A549 (cell line): ENCODE results near the gene ZFYVE28. TPM values are rescaled to one million over a fixed set of nuclear protein-coding genes. Genes with fewer than 3 reads are reported as not detected.

Experiments
- ATAC-seq, 2 experiments: fragments of 200-7000 bp in 1 of 2; fragments of >200 bp in 1 of 2; cut with Nextera tagmentation in 1 of 2; cut with Tn5 transposase in 1 of 2; 3 replicates each; pipeline versions ENCODE4 v1.8.0 to v1.9.1; 2018 to 2020; ENCODE audit warnings: mild to moderate bottlenecking in 1 of 2, moderate library complexity in 1 of 2
- CTCF ChIA-PET: fragments of 300-600 bp; sonication (Branson Sonifier 250); formaldehyde crosslinking; extraction: SDS; loops from one replicate; lab custom pipeline; 2021; ENCODE audit warnings: antibody characterized with exemption, inconsistent platforms; lab: Yijun Ruan, JAX
- POLR2A ChIA-PET: fragments of 350-600 bp; formaldehyde crosslinking; extraction: SDS; loops from one replicate; lab custom pipeline; 2021; ENCODE audit warnings: antibody characterized with exemption, inconsistent platforms; lab: Yijun Ruan, JAX
- DNase-seq, 2 experiments: peaks; one replicate each; pipeline versions ENCODE4 v3.0.0 to v3.0.0-alpha.2; 2011 to 2016; ENCODE audit warnings: low read depth in 1 of 2, low spot score in 1 of 2
- FAIRE-seq: peaks from 2 replicates; lab custom pipeline; 2011; peaks lifted over from hg19 to GRCh38; lab: Jason Lieb, UNC
- H3K27ac ChIP-seq, 2 experiments: fragments of >200 bp; sonication (Bioruptor Twin); formaldehyde crosslinking; 3 replicates each; pipeline ENCODE4 v1.5.1; 2016 to 2017
- H3K4me1 ChIP-seq: fragments of >200 bp; sonication (Bioruptor Twin); formaldehyde crosslinking; 3 replicates; pipeline ENCODE4 v1.6.1; 2016
- H3K4me2 ChIP-seq: fragments of >200 bp; sonication (Bioruptor Twin); formaldehyde crosslinking; 3 replicates; pipeline ENCODE4 v1.6.1; 2016
- H3K4me3 ChIP-seq: fragments of >200 bp; sonication (Bioruptor Twin); formaldehyde crosslinking; 3 replicates; pipeline ENCODE4 v1.5.1; 2016
- H3K9me3 ChIP-seq: fragments of >200 bp; sonication (Bioruptor Twin); formaldehyde crosslinking; 3 replicates; pipeline ENCODE4 v1.6.1; 2016
- BHLHE40 ChIP-seq: IDR thresholded peaks from 2 replicates; pipeline ENCODE4 v1.6.1; 2012; ENCODE audit warnings: low read depth, low read length, inconsistent platforms
- CEBPB ChIP-seq, 2 experiments: fragments of >200 bp in 1 of 2; sonication (Bioruptor Twin) in 1 of 2; formaldehyde crosslinking in 1 of 2; IDR thresholded peaks; 2 replicates each; pipeline ENCODE4 v1.6.1; 2012 to 2016
- CHD4 ChIP-seq: fragments of 200-600 bp; sonication (generic); IDR thresholded peaks from 2 replicates; pipeline ENCODE4 v1.6.1; 2016; ENCODE audit warnings: antibody characterized with exemption, mild to moderate bottlenecking, borderline replicate concordance
- FOSL2 ChIP-seq, 2 experiments: fragments of 450-650 bp in 1 of 2; fragments of >200 bp in 1 of 2; sonication (Bioruptor Twin) in 1 of 2; formaldehyde crosslinking; IDR thresholded peaks; 2 replicates each; pipeline versions ENCODE4 v1.5.0 to v1.6.1; 2016 to 2020; ENCODE audit warnings: mild to moderate bottlenecking in 1 of 2, moderate library complexity in 1 of 2
- GATA3 ChIP-seq: IDR thresholded peaks from 2 replicates; pipeline ENCODE4 v1.6.1; 2012; ENCODE audit warnings: borderline replicate concordance
- HEYL ChIP-seq: fragments of 250-450 bp; sonication (Bioruptor Pico); IDR thresholded peaks from 2 replicates; pipeline ENCODE4 v1.8.0; 2021; ENCODE audit warnings: mild to moderate bottlenecking, moderate library complexity
- HOXA7 ChIP-seq: fragments of 250-450 bp; sonication (Bioruptor Pico); IDR thresholded peaks from 2 replicates; pipeline ENCODE4 v1.5.0; 2020; ENCODE audit warnings: mild to moderate bottlenecking, moderate library complexity
- KDM5A ChIP-seq: fragments of 200-600 bp; sonication (generic); IDR thresholded peaks from 2 replicates; pipeline ENCODE4 v1.6.1; 2016; ENCODE audit warnings: antibody characterized with exemption, mild to moderate bottlenecking
- MAZ ChIP-seq: fragments of 150-350 bp; IDR thresholded peaks from 2 replicates; pipeline ENCODE4 v1.6.1; 2014; ENCODE audit warnings: antibody characterized with exemption, low read depth, low read length, borderline replicate concordance
- MYC ChIP-seq: IDR thresholded peaks from 2 replicates; pipeline ENCODE4 v1.6.1; 2012; ENCODE audit warnings: mild to moderate bottlenecking, inconsistent platforms, low read length, improper control_type of control experiment, borderline replicate concordance
- NFE2L2 ChIP-seq: fragments of 150-350 bp; conservative IDR thresholded peaks from 2 replicates; pipeline ENCODE4 v1.6.1; 2014; ENCODE audit warnings: low read length
- NR3C1 ChIP-seq: fragments of >200 bp; sonication (Bioruptor Twin); formaldehyde crosslinking; IDR thresholded peaks from 3 replicates; pipeline ENCODE4 v1.6.1; 2017
- POLR2A ChIP-seq: IDR thresholded peaks from 2 replicates; pipeline ENCODE4 v1.6.1; 2012; ENCODE audit warnings: mild to moderate bottlenecking, low read length
- POLR2AphosphoS2 ChIP-seq: conservative IDR thresholded peaks from 2 replicates; pipeline ENCODE4 v1.6.1; 2012; ENCODE audit warnings: low read length, improper control_type of control experiment, inconsistent platforms
- TFCP2L1 ChIP-seq: fragments of 250-450 bp; sonication (Bioruptor Pico); IDR thresholded peaks from 2 replicates; pipeline ENCODE4 v1.5.0; 2021; ENCODE audit warnings: mild to moderate bottlenecking
- WGBS: methylation state at CpG from one replicate; pipeline ENCODE4 v1.1.6; 2017; ENCODE audit errors: missing lambda C conversion rate; 5-methylcytosine and 5-hydroxymethylcytosine counted together
- polyA plus RNA-seq, 4 experiments: library from polyadenylated mRNA; depleted of rRNA in 3 of 4; stranded (reverse); fragments of >200 nt; fragmentation: RNase III in 1 of 4; extraction: RNeasy Plus Mini Kit Qiagen cat#74134 plus additional on column Dnase treatment in 1 of 4; gene quantifications; 2 replicates in 3 of 4; 3 replicates in 1 of 4; pipeline ENCODE4 v1.2.3, GENCODE V29; 2011 to 2017
- TF ChIP-seq, protein P1 (sequence below): fragments of 450-650 bp; IDR thresholded peaks from 2 replicates; pipeline ENCODE4 v1.6.1; 2014; ENCODE audit warnings: antibody characterized with exemption
- TF ChIP-seq, protein P2 (sequence below): fragments of >200 bp; sonication (Bioruptor Twin); formaldehyde crosslinking; IDR thresholded peaks from 2 replicates; pipeline ENCODE4 v1.6.1; 2016
- TF ChIP-seq, protein P3 (sequence below): fragments of 200-600 bp; sonication (generic); IDR thresholded peaks from 2 replicates; pipeline ENCODE4 v1.6.1; 2016; ENCODE audit warnings: antibody characterized with exemption, mild to moderate bottlenecking, moderate library complexity
- TF ChIP-seq, protein P4 (sequence below): fragments of >200 bp; sonication (Bioruptor Twin); formaldehyde crosslinking; IDR thresholded peaks from 3 replicates; pipeline ENCODE4 v1.6.1; 2016

ZFYVE28 gene
- polyA plus RNA-seq, 2 of the 4 experiments (the other 2 are of a cell fraction): 2.1 to 2.3 TPM

DNA sequence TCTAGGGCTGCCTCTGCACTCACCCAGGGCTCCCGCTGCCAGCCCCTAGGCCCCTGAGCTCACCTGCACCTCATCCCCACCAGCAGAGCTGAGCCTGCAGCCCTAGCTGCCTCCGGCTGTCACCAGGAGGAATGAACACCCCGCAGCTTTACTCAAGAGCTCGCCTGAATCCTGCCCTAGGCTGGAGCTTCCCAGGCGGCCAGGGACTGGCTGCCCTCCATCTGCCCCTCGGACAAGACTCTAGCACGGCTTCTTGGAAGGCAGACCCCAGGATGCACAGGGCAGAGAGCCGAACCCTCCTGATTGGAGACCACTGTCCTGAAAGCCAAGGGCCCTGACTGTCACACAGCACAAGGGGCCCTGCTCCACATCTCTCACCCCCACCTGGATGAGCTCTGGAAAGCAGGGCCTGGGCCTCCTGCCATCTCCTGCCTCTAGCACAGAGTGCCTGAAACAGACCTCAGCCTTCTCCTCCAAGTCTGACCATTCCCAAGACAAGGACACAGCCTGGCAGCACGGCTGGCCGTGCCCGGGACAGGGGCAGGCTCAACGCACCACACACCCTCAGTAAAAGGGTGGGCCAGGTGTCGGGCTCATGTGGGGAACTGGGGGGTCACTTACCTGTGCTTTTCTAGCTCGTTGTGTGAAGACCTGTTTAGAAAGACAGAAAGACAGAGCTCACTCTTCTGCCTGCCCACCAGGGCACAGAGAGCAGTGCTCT, 160.9 kb downstream of the ZFYVE28 start (continued):
- TF ChIP-seq, protein P1, sequence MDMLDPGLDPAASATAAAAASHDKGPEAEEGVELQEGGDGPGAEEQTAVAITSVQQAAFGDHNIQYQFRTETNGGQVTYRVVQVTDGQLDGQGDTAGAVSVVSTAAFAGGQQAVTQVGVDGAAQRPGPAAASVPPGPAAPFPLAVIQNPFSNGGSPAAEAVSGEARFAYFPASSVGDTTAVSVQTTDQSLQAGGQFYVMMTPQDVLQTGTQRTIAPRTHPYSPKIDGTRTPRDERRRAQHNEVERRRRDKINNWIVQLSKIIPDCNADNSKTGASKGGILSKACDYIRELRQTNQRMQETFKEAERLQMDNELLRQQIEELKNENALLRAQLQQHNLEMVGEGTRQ: no peak
- no peak for TF ChIP-seq FOSL2 (IDR thresholded peaks at IDR 0.05)
- TF ChIP-seq FOSL2 (CRISPR knock-in tag; IDR thresholded peaks at IDR 0.05): no peak
- no peak for TF ChIP-seq TFCP2L1 (CRISPR knock-in tag)
- TF ChIP-seq MYC: no peak
- TF ChIP-seq MAZ: no peak
- no peak for TF ChIP-seq BHLHE40
- no peak for TF ChIP-seq NFE2L2
- TF ChIP-seq POLR2A: no peak
- TF ChIP-seq, protein P2, sequence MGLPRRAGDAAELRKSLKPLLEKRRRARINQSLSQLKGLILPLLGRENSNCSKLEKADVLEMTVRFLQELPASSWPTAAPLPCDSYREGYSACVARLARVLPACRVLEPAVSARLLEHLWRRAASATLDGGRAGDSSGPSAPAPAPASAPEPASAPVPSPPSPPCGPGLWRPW: no peak
- TF ChIP-seq GATA3: no peak
- TF ChIP-seq CHD4: no peak

DNA sequence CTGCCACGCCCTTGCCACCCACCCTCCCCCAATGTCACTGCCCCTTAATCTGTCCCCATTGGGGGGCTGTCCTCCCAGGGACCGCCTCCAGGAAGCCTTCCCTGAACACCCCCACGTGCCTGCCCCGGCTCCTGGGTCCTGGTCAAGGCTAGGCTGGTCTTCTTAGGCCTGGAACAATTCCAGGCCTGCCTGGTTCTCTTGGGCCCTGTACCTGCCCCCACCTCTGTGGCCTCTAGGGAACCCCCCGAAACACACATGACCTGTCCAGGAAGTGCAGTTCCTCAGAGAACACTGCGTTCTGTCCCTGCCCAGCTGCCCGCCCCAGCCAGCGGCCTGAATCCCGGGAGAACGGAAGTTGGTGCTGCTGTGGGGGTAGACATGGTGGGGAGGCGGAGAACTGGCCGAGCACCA, 161.7 kb downstream of the ZFYVE28 start:
- no peak for DNase-seq
- no peak overlapping the region for H3K4me3 ChIP-seq
- TF ChIP-seq NFE2L2: no peak
- no peak for TF ChIP-seq HEYL (CRISPR knock-in tag)
- no peak for TF ChIP-seq CEBPB (IDR thresholded peaks at IDR 0.05)
- TF ChIP-seq, protein P2: no peak
- TF ChIP-seq NR3C1: no peak
- TF ChIP-seq POLR2A: no peak
- TF ChIP-seq, protein P3, sequence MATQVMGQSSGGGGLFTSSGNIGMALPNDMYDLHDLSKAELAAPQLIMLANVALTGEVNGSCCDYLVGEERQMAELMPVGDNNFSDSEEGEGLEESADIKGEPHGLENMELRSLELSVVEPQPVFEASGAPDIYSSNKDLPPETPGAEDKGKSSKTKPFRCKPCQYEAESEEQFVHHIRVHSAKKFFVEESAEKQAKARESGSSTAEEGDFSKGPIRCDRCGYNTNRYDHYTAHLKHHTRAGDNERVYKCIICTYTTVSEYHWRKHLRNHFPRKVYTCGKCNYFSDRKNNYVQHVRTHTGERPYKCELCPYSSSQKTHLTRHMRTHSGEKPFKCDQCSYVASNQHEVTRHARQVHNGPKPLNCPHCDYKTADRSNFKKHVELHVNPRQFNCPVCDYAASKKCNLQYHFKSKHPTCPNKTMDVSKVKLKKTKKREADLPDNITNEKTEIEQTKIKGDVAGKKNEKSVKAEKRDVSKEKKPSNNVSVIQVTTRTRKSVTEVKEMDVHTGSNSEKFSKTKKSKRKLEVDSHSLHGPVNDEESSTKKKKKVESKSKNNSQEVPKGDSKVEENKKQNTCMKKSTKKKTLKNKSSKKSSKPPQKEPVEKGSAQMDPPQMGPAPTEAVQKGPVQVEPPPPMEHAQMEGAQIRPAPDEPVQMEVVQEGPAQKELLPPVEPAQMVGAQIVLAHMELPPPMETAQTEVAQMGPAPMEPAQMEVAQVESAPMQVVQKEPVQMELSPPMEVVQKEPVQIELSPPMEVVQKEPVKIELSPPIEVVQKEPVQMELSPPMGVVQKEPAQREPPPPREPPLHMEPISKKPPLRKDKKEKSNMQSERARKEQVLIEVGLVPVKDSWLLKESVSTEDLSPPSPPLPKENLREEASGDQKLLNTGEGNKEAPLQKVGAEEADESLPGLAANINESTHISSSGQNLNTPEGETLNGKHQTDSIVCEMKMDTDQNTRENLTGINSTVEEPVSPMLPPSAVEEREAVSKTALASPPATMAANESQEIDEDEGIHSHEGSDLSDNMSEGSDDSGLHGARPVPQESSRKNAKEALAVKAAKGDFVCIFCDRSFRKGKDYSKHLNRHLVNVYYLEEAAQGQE: no peak
- no peak for TF ChIP-seq HOXA7
- ATAC-seq: no peak
- H3K4me1 ChIP-seq: peaks cover 6% of the 10 kb centered on the region; the same call in 1 of the 3 replicates
- ChIA-PET CTCF (interaction anchor here (1.1 kb wide), 3 partner anchors 33 to 130 kb away, joined by 3 read pairs; no protein-coding TSS in a partner anchor), POLR2A (no interaction called here)
- H3K27ac ChIP-seq: no peak overlapping the region; a peak in 1 of 6 replicates
- FAIRE-seq: no peak
- no peak overlapping the region for H3K4me2 ChIP-seq
- WGBS: 100% methylated on average over 3 of the region's 12 CpGs
- no peaks in the 10 kb centered on the region for H3K9me3 ChIP-seq

DNA sequence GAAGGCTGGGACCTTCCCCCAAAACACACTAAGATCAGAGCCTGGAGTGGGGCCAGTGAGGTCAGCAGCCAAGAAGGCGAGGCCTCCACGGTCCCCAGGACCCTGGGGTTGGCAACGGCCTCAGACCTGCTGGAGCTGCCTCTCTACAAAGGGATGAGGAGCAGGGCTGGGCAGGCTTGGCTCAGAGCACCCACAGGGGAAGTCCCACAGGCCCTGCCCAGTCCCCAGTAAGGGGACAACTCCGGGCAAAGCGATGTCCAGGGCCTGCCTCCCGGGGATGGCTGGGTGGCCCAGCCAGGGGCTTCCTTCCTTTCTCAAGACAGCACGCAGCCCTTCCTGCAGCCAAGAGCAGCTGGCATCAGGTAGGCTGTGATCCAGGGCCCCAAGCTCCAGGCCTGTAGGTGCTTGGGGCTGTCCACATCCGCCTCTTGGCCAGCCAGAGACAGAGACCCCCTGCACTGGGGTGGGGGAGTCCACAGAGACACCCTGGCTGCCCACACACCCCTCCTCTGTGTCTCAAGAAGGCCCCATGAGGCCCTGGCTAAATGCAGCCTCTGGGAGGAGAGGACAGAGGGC, 162.2 kb downstream of the ZFYVE28 start:
- H3K4me1 ChIP-seq: peaks cover 6% of the 10 kb centered on the region; the same call in 1 of the 3 replicates
- no peak overlapping the region for H3K4me2 ChIP-seq
- no peak overlapping the region; a peak in 1 of 6 replicates for H3K27ac ChIP-seq
- H3K9me3 ChIP-seq: no peaks in the 10 kb centered on the region
- DNase-seq (no peak), FAIRE-seq (no peak), ATAC-seq (no peak)
- WGBS: 90% methylated on average over 2 of the region's 8 CpGs
- ChIA-PET POLR2A (no interaction called here), CTCF (interaction anchor here (1.1 kb wide), 3 partner anchors 34 to 131 kb away, joined by 3 read pairs; no protein-coding TSS in a partner anchor)
- H3K4me3 ChIP-seq: no peak overlapping the region
- TF ChIP-seq KDM5A (no peak), POLR2AphosphoS2 (no peak), GATA3 (no peak)
- TF ChIP-seq, protein P4, sequence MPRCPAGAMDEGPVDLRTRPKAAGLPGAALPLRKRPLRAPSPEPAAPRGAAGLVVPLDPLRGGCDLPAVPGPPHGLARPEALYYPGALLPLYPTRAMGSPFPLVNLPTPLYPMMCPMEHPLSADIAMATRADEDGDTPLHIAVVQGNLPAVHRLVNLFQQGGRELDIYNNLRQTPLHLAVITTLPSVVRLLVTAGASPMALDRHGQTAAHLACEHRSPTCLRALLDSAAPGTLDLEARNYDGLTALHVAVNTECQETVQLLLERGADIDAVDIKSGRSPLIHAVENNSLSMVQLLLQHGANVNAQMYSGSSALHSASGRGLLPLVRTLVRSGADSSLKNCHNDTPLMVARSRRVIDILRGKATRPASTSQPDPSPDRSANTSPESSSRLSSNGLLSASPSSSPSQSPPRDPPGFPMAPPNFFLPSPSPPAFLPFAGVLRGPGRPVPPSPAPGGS: no peak
